GM19372 (cell line): ENCODE measurements around the gene ACAA2.
"Not testable (repeated sequence)": the region's sequence is repeated elsewhere in the genome, so short reads cannot be mapped to it uniquely, and the experiment has no call there.

Experiments
- ATAC-seq: cut with Tn5 transposase; IDR thresholded peaks from one replicate; pipeline ENCODE4 v1.9.1; 2021; ENCODE audit warnings: mild to moderate bottlenecking, low read depth, moderate library complexity; ENCODE audit not compliant: unreplicated experiment

Gene ACAA2

GRCh38 chr18:49814147-49814499 lies 790 bp upstream of the ACAA2 start:
- peak; percentile 21 for ATAC-seq

- ATAC-seq = peak; percentile 17
These were observed 339 bp downstream of the ACAA2 start for GRCh38 chr18:49813069-49813318.

- ATAC-seq = no peak
These were observed 856 bp downstream of the ACAA2 start for GRCh38 chr18:49812286-49813068.

DNA sequence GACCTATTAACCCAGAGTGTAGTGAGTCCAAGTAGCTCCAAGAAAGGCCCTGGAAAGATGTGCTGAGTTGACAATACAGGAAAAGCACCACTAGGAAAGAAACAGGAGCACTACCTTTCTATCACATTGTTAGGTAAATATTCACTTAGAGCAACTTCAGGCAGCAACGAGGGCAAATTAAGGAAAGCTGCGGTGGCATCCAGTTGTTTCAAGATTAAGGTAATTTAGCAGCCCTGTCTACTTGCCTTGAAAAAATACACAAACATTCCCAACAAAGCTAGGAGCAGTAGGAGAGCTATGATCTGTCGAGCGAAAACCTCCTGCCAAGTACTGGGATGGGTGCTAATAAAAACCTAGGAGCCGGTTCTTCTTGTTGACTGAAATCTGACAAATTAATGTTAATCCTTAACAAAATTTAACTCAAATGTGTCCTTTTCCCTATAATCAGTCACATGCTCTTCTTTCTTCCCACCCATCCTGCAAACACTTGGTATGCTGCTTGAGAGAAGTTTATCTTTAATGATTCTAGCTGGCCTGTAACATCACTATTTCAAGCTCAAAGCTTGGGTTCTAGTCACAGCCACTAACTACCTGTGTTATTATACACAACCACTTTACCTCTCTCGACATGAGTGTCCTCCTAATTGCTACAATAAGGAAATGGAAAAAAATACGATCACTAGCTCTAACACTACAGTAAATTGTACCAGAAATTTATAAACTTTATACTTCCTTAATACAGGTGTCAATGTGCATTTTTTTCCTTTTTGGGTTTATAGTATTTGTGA lies 2.0 kb downstream of the ACAA2 start:
- ATAC-seq = no peak

DNA sequence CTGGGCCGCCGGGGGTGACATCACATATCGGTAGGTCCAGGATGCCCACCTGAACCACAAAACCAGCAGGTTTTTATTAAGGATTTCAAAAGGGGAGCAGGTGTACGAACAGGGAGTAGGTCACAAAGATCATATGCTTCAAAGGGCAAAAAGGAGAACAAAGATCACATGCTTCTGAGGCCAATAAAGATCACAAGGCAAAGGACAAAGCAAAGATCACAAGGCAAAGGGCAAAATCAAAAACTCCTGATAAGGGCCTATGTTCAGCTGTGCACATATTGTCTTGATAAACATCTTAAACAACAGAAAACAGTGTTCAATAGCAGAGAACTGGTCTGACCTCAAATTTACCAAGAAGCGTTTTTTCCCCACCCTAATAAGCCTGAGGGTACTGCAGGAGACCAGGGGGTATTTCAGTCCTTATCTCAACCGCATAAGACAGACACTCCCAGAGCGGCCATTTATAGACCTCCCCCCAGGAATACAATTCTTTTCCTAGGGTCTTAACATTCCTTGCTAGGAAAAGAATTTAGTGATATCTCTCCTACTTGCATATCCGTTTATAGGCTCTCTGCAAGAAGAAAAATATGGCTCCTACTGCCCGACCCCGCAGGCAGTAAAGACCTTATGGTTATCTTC lies 4.7 kb downstream of the ACAA2 start:
- not testable (repeated sequence) for ATAC-seq

DNA sequence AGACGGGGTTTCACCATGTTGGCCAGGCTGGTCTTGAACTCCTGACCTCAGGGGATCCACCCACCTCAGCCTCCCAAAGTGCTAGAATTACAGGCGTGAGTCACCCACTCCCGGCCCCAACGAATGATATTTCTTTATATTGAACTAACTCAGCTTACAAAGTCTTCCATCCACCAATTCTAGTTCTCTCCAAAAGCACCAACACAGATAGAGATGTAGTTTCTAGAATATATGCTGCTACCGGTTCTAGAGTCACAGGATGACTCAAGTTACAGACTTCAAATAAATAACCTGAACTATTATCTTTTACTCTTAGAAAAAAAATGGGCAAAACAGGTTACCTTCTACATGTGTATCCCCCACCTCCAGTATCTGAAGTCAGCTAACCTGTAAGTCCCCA lies 9.2 kb downstream of the ACAA2 start:
- ATAC-seq = no peak

- ATAC-seq = no peak
These were observed 10.7 kb downstream of the ACAA2 start for GRCh38 chr18:49802623-49803022.

- ATAC-seq = not testable (repeated sequence)
These were observed 12.8 kb downstream of the ACAA2 start for GRCh38 chr18:49800491-49800890.

DNA sequence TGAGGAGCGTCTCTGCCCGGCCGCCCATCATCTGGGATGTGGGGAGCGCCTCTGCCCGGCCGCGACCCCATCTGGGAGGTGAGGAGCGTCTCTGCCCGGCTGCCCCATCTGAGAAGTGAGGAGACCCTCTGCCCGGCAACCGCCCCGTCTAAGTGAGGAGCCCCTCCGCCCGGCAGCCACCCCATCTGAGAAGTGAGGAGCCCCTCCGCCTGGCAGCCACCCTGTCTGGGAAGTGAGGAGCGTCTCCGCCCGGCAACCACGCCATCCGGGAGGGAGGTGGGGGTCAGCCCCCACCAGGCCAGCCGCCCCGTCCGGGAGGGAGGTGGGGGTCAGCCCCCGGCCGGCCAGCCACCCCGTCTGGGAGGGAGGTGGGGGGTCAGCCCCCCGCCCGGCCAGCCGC lies 13.5 kb downstream of the ACAA2 start:
- ATAC-seq = not testable (repeated sequence)

- no peak for ATAC-seq
These were observed 15.3 kb downstream of the ACAA2 start for GRCh38 chr18:49798001-49798400.

- ATAC-seq = no peak
These were observed 17.5 kb downstream of the ACAA2 start for GRCh38 chr18:49795612-49796552.

- ATAC-seq = no peak
These were observed 18.6 kb downstream of the ACAA2 start for GRCh38 chr18:49794743-49795142.

GRCh38 chr18:49789560-49790134 lies 23.7 kb downstream of the ACAA2 start:
- not testable (repeated sequence) for ATAC-seq

DNA sequence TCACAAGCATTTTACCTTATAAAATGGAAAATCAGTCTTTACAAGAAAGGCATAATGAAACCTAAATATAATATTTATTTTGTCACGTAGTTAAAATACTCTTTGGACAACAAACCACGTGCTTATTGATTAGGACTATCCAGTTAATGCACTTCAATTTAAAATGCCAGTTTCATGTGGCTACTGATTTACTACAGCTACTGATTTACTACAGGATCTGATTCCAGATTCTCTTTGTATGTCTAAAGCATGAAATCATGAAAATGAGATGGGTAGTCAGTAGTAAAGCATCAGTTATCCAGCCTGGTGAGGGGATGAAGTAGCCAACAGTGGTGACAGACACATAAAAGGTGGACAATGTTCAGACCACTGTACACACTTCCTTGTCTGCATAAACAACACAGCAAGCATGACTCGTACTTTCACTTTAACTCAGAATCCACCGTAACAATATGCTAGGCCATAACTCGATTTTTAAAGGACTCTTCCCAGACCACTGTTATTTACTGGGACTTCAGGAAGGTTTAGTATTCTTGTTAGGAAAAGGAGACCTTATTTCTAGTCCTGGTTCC lies 24.9 kb downstream of the ACAA2 start:
- no peak for ATAC-seq

DNA sequence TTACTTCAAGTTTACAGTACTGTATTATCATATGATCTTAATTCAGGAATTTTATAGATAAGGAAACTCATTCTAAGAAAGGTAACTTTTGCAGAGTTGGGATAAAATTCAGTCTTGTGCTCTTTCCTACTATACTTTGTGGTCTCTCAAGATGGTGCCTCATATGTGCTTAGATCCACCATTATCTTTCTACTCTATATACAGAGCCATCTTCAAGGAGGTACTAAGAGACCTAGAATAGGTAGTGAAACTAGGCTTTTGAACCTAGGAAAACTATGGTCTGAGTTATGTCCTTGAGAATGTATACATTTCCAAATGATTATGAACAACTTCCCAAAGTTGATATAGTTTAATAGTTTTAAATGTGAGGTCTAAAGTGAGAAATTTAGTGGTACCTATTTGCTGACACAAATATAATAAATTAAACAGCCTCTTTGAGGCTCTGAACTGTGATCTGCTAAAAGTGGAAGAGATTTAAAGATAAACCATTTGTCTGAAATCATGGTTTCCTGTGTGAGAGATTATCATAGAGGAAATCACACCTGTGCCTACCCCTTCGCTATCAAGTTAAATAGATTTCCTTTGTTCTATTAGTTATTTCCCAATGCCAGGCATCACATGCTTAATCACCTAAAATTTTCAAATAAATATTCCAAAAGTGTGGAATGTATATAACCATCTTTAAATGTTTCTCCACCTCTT lies 27.2 kb downstream of the ACAA2 start:
- no peak for ATAC-seq

GRCh38 chr18:49784427-49785185 lies 28.7 kb downstream of the ACAA2 start:
- ATAC-seq = no peak

GRCh38 chr18:49783631-49784030 lies 29.7 kb downstream of the ACAA2 start:
- not testable (repeated sequence) for ATAC-seq

GRCh38 chr18:49778826-49779465 lies 34.4 kb downstream of the ACAA2 start:
- ATAC-seq = no peak
